Activated CD8-positive, alpha-beta T cell treated with anti-CD3 and anti-CD28 coated beads for 36 hours (primary cell): ENCODE results near the gene SS18. TPM values are rescaled to one million over a fixed set of nuclear protein-coding genes. Genes with fewer than 3 reads are reported as not detected.

Experiments used
- ATAC-seq: fragments of 200-7000 bp; cut with Tn5 transposase; one replicate; pipeline ENCODE4 v1.10.0; 2021; ENCODE audit warnings: mild to moderate bottlenecking, moderate library complexity
- CTCF ChIA-PET: fragments of 350-600 bp; sonication (Branson Sonifier 250); formaldehyde crosslinking; loops from one replicate; lab custom pipeline; 2021; ENCODE audit warnings: antibody characterized with exemption; lab: Charles Lee
- POLR2A ChIA-PET: fragments of 350-600 bp; sonication (Branson Sonifier 250); formaldehyde crosslinking; loops from one replicate; lab custom pipeline; 2021; ENCODE audit warnings: antibody characterized with exemption; lab: Charles Lee
- DNase-seq: peaks from one replicate; pipeline ENCODE4 v3.0.0-alpha.2; 2020
- H3K27ac Mint-ChIP-seq: one replicate; pipeline ENCODE4 v1.8.0; 2021; ENCODE audit warnings: mild to moderate bottlenecking, mixed read lengths
- H3K27me3 Mint-ChIP-seq: one replicate; pipeline ENCODE4 v1.8.0; 2021; ENCODE audit warnings: mixed read lengths
- H3K36me3 Mint-ChIP-seq: one replicate; pipeline ENCODE4 v1.8.0; 2021; ENCODE audit warnings: low read depth, mixed read lengths
- H3K4me1 Mint-ChIP-seq: one replicate; pipeline ENCODE4 v1.8.0; 2021; ENCODE audit warnings: low read depth, mixed read lengths
- H3K4me3 Mint-ChIP-seq: one replicate; pipeline ENCODE4 v1.8.0; 2021; ENCODE audit warnings: mild to moderate bottlenecking, moderate library complexity, mixed read lengths
- H3K9me3 Mint-ChIP-seq: one replicate; pipeline ENCODE4 v1.8.0; 2021; ENCODE audit warnings: mixed read lengths
- CTCF ChIP-seq: fragments of 200-600 bp; IDR thresholded peaks from one replicate; pipeline ENCODE4 v1.8.0; 2022; ENCODE audit warnings: antibody characterized with exemption, mild to moderate bottlenecking
- intact Hi-C: fragments of 100-400 bp; cut with micrococcal nuclease; formaldehyde crosslinking; loops from one replicate; pipeline ENCODE4 v1.10.0; 2022
- total RNA-seq, 2 experiments: library from RNA; stranded (reverse); gene quantifications; one replicate each; pipeline ENCODE4 v1.2.3, GENCODE V29; 2021

SS18 gene
- total RNA-seq, 2 experiments from 2014 or later: 37.4 to 38.2 TPM

DNA sequence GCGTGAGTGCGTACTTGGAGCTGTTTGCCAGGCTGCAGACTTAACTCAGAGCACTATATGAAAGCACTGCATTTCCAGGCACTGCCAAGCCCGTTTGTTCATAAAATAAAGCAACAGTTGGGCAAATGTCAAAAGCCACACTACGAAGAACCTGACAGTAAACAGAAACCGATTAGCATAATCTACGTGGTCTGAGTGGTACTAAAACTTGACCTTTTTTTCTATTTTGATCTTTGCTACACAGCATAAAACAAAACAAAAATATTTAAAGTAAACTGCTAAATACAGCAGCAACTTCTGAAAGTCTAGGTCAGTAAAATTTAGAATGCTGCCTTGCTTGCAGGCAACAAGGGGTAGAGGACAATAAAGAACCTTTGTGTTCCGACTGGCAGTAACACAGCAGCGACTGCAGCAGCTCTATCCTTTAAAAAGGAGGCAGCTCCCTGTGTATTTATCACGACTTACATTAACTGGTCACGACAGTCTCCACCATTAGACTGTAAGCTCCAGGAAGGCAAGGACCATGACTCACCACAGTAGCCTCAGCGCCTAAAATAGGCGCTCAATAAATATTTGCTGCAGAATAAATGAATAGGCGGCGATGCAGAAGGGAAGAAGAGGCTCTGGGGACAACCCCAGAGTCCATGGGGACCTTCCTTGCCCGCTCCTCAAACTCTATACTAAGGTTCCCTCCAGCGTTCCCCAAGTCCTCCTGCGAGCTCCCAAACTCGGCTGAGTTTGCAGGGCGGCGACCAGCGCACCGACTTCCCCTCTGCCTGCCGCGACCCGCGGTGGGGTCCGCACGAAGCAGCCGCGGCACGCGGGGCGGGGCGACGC is 902 bp downstream of the SS18 start:
- TF ChIP-seq CTCF: no peak
- Mint-ChIP-seq H3K27me3 (no peaks in the 10 kb centered on the region), H3K4me1 (peaks cover 36% of the 10 kb centered on the region), H3K4me3 (peak overlapping the region; percentile 87), H3K36me3 (peaks cover 21% of the 10 kb centered on the region), H3K9me3 (no peaks in the 10 kb centered on the region), H3K27ac (peak overlapping the region; percentile 96)
- ChIA-PET CTCF (interaction anchor here (1.0 kb wide), 1 partner anchor 14 kb away, joined by 4 read pairs; no protein-coding TSS in a partner anchor), POLR2A (interaction anchor here (1.2 to 1.4 kb wide), 2 partner anchors 14 to 137 kb away, joined by 3 to 4 read pairs; partner anchors contain the start of gene TAF4B)
- ATAC-seq: peak; percentile 0
- DNase-seq: peak; percentile 33
- intact Hi-C loops: loop anchor here (5.0 kb wide), 1 partner anchor 138 kb away; the partner anchor contains the start of gene TAF4B

GRCh38 chr18:26088487-26088886 is 1.9 kb downstream of the SS18 start:
- ChIA-PET POLR2A (interaction anchor here (1.2 kb wide), 1 partner anchor 138 kb away, joined by 4 read pairs; the partner anchor contains the start of gene TAF4B), CTCF (no interaction called here)
- ATAC-seq: no peak
- Mint-ChIP-seq H3K9me3 (no peaks in the 10 kb centered on the region), H3K4me1 (peaks cover 41% of the 10 kb centered on the region), H3K36me3 (peaks cover 27% of the 10 kb centered on the region), H3K27me3 (no peaks in the 10 kb centered on the region), H3K27ac (no peak overlapping the region), H3K4me3 (peak overlapping the region; percentile 87)
- DNase-seq: no peak
- TF ChIP-seq CTCF: no peak
- intact Hi-C loops: no loop called here

- DNase-seq (no peak), ATAC-seq (no peak)
- Mint-ChIP-seq H3K27ac (no peak overlapping the region), H3K9me3 (no peaks in the 10 kb centered on the region), H3K36me3 (peaks cover 37% of the 10 kb centered on the region), H3K4me1 (peaks cover 45% of the 10 kb centered on the region), H3K27me3 (no peaks in the 10 kb centered on the region), H3K4me3 (no peak overlapping the region)
- intact Hi-C loops: no loop called here
- no peak for TF ChIP-seq CTCF
- ChIA-PET CTCF (no interaction called here), POLR2A (no interaction called here)
Observed at GRCh38 chr18:26086959-26087358, 3.5 kb downstream of the SS18 start.

- CTCF ChIA-PET: no interaction called here
- H3K27me3 Mint-ChIP-seq: no peaks in the 10 kb centered on the region
- H3K4me1 Mint-ChIP-seq: peaks cover 45% of the 10 kb centered on the region
- DNase-seq (no peak), ATAC-seq (no peak)
- H3K9me3 Mint-ChIP-seq: no peaks in the 10 kb centered on the region
- no peak overlapping the region for H3K4me3 Mint-ChIP-seq
- peaks cover 52% of the 10 kb centered on the region for H3K36me3 Mint-ChIP-seq
- TF ChIP-seq CTCF: no peak
- no peak overlapping the region for H3K27ac Mint-ChIP-seq
- POLR2A ChIA-PET: no interaction called here
- intact Hi-C loops: no loop called here
Observed at GRCh38 chr18:26085056-26085455, 5.4 kb downstream of the SS18 start.

DNA sequence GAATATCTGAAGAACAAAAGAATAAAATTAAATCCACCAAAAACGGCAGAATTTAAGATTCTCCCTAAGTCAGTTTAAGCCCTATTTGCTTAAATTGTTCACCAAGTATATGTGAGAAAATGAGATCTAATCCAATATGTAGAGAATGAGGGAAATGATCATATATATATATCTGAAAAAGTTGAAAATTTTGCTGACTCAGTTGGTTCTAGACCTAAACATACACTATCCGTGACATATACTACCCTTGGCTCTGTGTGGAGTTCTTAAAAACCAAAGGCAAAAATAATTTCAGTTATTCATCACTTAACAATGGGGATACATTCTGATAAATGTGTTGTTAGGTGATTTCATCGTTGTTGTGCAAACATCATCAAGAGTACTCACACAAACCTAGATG is 7.3 kb downstream of the SS18 start:
- CTCF ChIA-PET: no interaction called here
- H3K27ac Mint-ChIP-seq: no peak overlapping the region
- no peak for ATAC-seq
- no peak for DNase-seq
- H3K4me3 Mint-ChIP-seq: no peak overlapping the region
- no peak for TF ChIP-seq CTCF
- POLR2A ChIA-PET: no interaction called here
- H3K9me3 Mint-ChIP-seq: no peaks in the 10 kb centered on the region
- intact Hi-C loops: no loop called here
- no peaks in the 10 kb centered on the region for H3K27me3 Mint-ChIP-seq
- peaks cover 53% of the 10 kb centered on the region for H3K36me3 Mint-ChIP-seq
- peaks cover 41% of the 10 kb centered on the region for H3K4me1 Mint-ChIP-seq
